ENCODE measurements around the gene CPZ. TPM values are rescaled to one million over a fixed set of nuclear protein-coding genes. Genes with fewer than 3 reads are reported as not detected.

Gene CPZ
- total RNA-seq, 1 experiment from 2014 or later: not detected

DNA sequence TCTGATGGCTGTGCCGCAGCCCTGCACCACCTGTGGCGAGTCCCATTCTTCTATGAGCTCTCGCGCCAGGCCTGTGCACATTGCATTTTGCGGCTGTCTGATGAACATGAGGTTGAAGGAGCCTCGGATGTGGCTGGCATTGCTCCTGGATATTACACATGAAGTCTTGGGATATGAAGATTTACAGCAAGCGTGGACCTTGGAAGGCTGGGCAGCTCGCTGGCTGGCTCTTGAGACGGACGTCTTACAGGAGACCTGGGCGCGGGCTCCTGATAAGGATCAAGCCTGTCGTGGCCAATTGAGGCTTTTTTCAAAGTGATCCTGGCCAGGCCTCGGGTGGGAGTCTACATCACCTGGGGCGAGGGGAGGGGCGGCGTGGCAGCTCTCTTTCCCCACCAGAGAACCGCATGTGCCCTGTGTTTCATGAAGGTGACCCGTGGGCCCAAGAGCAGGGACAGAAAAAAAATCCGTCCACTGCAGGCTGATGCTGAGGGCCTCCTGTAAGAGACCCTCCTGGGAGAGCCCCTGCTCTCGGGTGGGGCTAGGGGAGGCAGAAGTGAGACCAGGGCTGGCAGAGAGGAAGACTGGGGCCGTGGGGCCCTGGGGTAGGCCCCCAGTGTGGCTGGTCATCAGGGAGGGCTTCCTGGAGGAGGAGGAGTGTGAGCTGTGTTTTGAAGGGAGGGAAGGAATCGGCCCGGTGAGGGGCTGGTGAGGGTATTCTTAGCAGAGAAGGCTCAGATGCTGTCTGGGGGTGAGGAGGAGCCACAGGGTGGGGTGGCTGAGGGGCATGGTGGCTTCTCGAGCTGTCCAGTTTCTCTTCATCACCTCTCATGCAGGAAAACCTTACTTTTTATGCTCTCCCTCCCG, 23.6 kb downstream of the CPZ start:
- H3K4me1 Mint-ChIP-seq (ENCODE audit: low read depth, unreplicated experiment): no peaks in the 10 kb centered on the region
- CTCF ChIA-PET: no interaction called here
- TF ChIP-seq, protein P1, sequence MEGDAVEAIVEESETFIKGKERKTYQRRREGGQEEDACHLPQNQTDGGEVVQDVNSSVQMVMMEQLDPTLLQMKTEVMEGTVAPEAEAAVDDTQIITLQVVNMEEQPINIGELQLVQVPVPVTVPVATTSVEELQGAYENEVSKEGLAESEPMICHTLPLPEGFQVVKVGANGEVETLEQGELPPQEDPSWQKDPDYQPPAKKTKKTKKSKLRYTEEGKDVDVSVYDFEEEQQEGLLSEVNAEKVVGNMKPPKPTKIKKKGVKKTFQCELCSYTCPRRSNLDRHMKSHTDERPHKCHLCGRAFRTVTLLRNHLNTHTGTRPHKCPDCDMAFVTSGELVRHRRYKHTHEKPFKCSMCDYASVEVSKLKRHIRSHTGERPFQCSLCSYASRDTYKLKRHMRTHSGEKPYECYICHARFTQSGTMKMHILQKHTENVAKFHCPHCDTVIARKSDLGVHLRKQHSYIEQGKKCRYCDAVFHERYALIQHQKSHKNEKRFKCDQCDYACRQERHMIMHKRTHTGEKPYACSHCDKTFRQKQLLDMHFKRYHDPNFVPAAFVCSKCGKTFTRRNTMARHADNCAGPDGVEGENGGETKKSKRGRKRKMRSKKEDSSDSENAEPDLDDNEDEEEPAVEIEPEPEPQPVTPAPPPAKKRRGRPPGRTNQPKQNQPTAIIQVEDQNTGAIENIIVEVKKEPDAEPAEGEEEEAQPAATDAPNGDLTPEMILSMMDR (IDR thresholded peaks at IDR 0.05; ENCODE audit: unreplicated experiment): no peak

GRCh38 chr4:8616831-8617230, 24.3 kb downstream of the CPZ start:
- no peak for DNase-seq
- no peaks in the 10 kb centered on the region for H3K9me3 Mint-ChIP-seq (ENCODE audit: low read depth, unreplicated experiment)
- peaks cover 65% of the 10 kb centered on the region for H3K27me3 Mint-ChIP-seq (ENCODE audit: unreplicated experiment)
- H3K27ac Mint-ChIP-seq (ENCODE audit: unreplicated experiment): no peak overlapping the region
- no peak overlapping the region for H3K4me3 Mint-ChIP-seq (ENCODE audit: low read depth, unreplicated experiment)
- no TSS peak for BruUV-seq (replicated peaks)
- CTCF ChIA-PET: interaction anchor here (0.5 kb wide), 1 partner anchor 154 kb away, joined by 4 read pairs; no protein-coding TSS in a partner anchor
- H3K36me3 Mint-ChIP-seq (ENCODE audit: insufficient read depth, unreplicated experiment): no peaks in the 10 kb centered on the region
- intact Hi-C loops (cut with micrococcal nuclease; ENCODE audit: unreplicated experiment): no loop called here
- no peaks in the 10 kb centered on the region for H3K4me1 Mint-ChIP-seq (ENCODE audit: low read depth, unreplicated experiment)
- TF ChIP-seq, protein P1 (IDR thresholded peaks at IDR 0.05; ENCODE audit: unreplicated experiment): no peak

More for the DNA sequence above, 23.6 kb downstream of the CPZ start:
- Mint-ChIP-seq H3K4me3 (ENCODE audit: low read depth, unreplicated experiment) (no peak overlapping the region), H3K9me3 (ENCODE audit: low read depth, unreplicated experiment) (no peaks in the 10 kb centered on the region), H3K27ac (ENCODE audit: unreplicated experiment) (no peak overlapping the region), H3K36me3 (ENCODE audit: insufficient read depth, unreplicated experiment) (no peaks in the 10 kb centered on the region), H3K27me3 (ENCODE audit: unreplicated experiment) (peaks cover 72% of the 10 kb centered on the region)
- BruUV-seq (replicated peaks): no TSS peak
- intact Hi-C loops (cut with micrococcal nuclease; ENCODE audit: unreplicated experiment): no loop called here
- DNase-seq: no peak

- DNase-seq: no peak
- TF ChIP-seq, protein P1 (IDR thresholded peaks at IDR 0.05; ENCODE audit: unreplicated experiment): no peak
- H3K36me3 Mint-ChIP-seq (ENCODE audit: insufficient read depth, unreplicated experiment): no peaks in the 10 kb centered on the region
- H3K27ac Mint-ChIP-seq (ENCODE audit: unreplicated experiment): no peak overlapping the region
- BruUV-seq (replicated peaks): no TSS peak
- intact Hi-C loops (cut with micrococcal nuclease; ENCODE audit: unreplicated experiment): no loop called here
- H3K27me3 Mint-ChIP-seq (ENCODE audit: unreplicated experiment): peaks cover 58% of the 10 kb centered on the region
- H3K4me3 Mint-ChIP-seq (ENCODE audit: low read depth, unreplicated experiment): no peak overlapping the region
- CTCF ChIA-PET: interaction anchor here (0.5 kb wide), 1 partner anchor 153 kb away, joined by 4 read pairs; no protein-coding TSS in a partner anchor
- no peaks in the 10 kb centered on the region for H3K4me1 Mint-ChIP-seq (ENCODE audit: low read depth, unreplicated experiment)
- H3K9me3 Mint-ChIP-seq (ENCODE audit: low read depth, unreplicated experiment): no peaks in the 10 kb centered on the region
Measured at GRCh38 chr4:8617486-8618040, 25.0 kb downstream of the CPZ start.

DNA sequence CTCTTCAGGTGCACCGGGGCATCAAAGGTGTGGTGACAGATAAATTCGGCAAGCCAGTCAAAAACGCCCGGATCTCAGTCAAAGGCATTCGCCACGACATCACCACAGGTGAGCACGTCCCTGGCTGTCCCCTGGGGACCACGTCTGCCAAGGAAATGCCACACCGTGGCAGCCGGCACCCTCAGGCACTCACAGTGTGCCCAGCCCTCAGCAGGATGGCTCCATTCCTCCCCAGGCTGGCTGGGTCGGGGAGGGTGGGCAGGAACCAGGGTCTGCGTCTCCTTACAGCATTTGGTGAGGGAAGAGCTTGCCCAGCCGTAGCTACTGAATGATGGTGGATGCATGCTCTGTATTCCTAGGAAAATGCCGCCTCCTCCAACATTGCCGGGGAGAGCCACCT, 25.9 kb downstream of the CPZ start:
- Mint-ChIP-seq H3K9me3 (ENCODE audit: low read depth, unreplicated experiment) (no peaks in the 10 kb centered on the region), H3K4me1 (ENCODE audit: low read depth, unreplicated experiment) (no peaks in the 10 kb centered on the region), H3K27me3 (ENCODE audit: unreplicated experiment) (peaks cover 49% of the 10 kb centered on the region), H3K27ac (ENCODE audit: unreplicated experiment) (no peak overlapping the region), H3K36me3 (ENCODE audit: insufficient read depth, unreplicated experiment) (no peaks in the 10 kb centered on the region), H3K4me3 (ENCODE audit: low read depth, unreplicated experiment) (no peak overlapping the region)
- DNase-seq: no peak
- no TSS peak for BruUV-seq (replicated peaks)
- TF ChIP-seq, protein P1 (IDR thresholded peaks at IDR 0.05; ENCODE audit: unreplicated experiment): no peak
- CTCF ChIA-PET: no interaction called here
- intact Hi-C loops (cut with micrococcal nuclease; ENCODE audit: unreplicated experiment): no loop called here

Measured in Calu3 (cell line).